OCI-LY1 (cell line): ENCODE data around the gene SF3B1.

Experiments used
- EZH2 ChIP-seq: fragments of 200-600 bp; sonication (generic), shearing (Covaris generic); IDR thresholded peaks from 2 replicates; pipeline ENCODE4 v1.8.0; 2017; ENCODE audit warnings: borderline replicate concordance, mixed run types, mild to moderate bottlenecking, antibody characterized with exemption, low read length, moderate library complexity, mixed read lengths
- TF ChIP-seq, protein P1 (sequence below): fragments of 200-600 bp; sonication (generic), shearing (Covaris generic); IDR thresholded peaks from 2 replicates; pipeline ENCODE4 v1.5.1; 2017; ENCODE audit warnings: mild to moderate bottlenecking, antibody characterized with exemption, low read length, moderate library complexity, mixed read lengths

DNA sequence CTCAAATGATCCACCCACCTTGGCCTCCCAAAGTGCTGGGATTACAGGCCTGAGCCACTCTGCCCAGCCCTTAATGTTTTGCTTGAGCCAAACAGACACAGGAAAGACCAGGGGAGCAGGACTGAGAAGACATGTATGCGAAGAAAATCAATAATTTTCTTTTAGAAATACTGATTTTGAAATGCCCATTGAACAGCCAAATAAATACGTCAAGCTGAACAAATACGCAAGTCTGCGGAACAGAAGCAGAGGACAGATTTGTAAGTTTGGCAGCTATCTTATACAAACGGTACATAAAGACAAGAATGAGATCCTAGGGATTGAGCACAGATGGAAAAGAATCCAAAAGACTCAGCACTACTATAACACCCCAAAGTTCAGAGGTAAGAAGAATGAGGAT lies 20.8 kb downstream of the SF3B1 start:
- TF ChIP-seq, protein P1, sequence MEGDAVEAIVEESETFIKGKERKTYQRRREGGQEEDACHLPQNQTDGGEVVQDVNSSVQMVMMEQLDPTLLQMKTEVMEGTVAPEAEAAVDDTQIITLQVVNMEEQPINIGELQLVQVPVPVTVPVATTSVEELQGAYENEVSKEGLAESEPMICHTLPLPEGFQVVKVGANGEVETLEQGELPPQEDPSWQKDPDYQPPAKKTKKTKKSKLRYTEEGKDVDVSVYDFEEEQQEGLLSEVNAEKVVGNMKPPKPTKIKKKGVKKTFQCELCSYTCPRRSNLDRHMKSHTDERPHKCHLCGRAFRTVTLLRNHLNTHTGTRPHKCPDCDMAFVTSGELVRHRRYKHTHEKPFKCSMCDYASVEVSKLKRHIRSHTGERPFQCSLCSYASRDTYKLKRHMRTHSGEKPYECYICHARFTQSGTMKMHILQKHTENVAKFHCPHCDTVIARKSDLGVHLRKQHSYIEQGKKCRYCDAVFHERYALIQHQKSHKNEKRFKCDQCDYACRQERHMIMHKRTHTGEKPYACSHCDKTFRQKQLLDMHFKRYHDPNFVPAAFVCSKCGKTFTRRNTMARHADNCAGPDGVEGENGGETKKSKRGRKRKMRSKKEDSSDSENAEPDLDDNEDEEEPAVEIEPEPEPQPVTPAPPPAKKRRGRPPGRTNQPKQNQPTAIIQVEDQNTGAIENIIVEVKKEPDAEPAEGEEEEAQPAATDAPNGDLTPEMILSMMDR: no peak
- no peak for TF ChIP-seq EZH2
